ENCODE data around the gene NDUFS7.
"Not testable (repeated sequence)": the region's sequence is repeated elsewhere in the genome, so short reads cannot be mapped to it uniquely, and the experiment has no call there.

NDUFS7 gene

GRCh38 chr19:1417681-1418495 lies 34.2 kb downstream of the NDUFS7 start:
- no peak for DNase-seq (ENCODE audit: low read depth in 2 of 2)

GRCh38 chr19:1418496-1418775 lies 34.7 kb downstream of the NDUFS7 start:
- no peak for DNase-seq (ENCODE audit: low read depth in 2 of 2)

DNA sequence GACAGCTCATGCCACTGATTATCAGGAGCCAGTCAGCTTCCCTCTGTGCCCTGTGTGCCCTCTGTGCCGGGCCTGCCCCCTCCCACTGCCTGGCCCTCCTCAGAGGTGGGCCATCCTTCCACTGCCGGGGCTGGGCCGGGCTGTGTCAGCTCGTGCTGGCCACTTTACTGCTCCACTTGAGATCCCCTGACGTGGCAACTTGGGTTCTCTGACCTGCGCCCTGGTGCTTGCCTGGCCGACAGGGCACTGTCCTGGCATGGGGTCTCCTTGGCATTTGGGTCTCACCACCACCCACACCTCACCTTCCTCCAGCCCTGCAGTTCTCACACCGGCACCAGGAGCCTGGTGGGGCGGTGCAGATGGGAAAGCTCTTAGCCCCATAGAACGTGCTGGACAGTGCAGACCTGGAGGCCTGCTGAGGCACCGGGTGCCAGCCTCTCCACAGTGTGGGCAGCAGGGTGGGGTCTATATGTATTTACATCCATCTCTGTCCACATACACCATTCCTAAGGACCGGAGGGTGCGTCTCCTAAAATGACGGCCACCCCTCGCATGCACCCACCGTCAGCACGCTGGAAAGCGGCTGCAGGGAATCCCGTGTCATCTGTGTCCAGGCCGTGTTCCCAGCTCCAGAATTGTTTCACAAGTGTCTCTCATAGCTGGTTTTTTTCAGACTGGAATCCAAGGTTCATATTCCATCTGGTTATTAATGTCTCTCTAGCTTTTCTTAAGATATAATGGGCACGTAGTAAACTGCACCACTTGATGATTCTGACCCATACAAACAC lies 35.4 kb downstream of the NDUFS7 start:
- no peak for DNase-seq (ENCODE audit: low read depth in 2 of 2)

- not testable (repeated sequence) for DNase-seq (ENCODE audit: low read depth in 2 of 2)
These were observed 36.4 kb downstream of the NDUFS7 start for GRCh38 chr19:1420085-1420484.

DNA sequence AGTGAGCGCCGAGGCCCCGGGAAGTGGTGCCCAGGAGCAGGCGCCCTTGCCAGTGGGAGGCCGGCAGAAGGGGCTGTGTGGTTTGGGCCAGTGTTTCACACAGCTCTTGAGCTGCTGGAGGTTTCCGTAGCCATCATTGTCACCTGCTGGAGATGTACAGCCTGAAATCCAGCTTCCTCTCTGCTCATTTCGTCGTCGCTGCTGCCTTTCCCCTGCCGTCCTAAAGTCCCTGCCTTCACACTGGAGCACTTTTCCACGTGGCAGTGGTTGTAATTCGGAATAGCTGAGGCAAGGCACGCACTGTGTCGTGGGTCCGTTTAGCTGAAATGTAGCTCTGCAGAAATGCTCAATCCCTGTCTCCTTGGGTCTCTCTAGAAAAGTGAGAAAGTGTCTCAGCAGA lies 36.9 kb downstream of the NDUFS7 start:
- DNase-seq (ENCODE audit: low read depth in 2 of 2): no peak

DNA sequence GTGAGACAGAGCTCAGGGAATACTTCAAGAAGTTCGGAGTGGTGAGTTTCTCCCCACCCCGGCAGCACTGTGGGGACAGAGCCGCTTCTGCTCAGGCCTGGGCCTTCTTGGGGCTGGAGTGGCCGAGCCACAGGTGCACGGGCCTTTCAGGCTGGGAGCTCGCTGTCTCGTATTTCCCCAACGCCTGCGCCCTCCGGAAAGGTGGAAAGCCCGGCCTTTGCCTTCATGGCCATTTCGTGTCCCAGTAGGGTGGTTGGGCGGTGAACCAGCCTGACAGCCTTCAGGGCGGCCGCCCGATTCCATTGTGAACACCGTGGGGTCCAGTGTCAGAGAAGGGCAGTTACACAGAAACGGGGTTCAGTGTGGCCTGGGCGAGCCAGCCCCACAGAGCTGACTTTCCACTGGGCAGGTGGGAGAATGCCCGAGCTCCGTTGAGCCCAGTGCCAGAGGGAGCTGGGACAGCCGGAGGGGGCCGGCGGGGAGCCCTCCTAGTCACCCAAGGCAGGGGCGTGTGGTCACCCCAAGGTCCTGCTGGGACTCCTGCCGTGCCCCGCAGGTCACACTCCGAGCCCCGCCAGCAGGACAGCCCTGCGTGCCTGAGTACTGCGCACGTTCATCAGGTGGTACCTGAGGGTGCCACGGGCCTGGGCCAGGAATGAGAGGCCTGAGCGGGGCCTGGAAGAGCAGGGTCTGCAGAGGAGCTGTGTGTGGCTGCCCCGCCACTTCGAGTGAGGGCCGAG lies 37.7 kb downstream of the NDUFS7 start:
- DNase-seq (ENCODE audit: low read depth in 2 of 2): no peak

GRCh38 chr19:1421958-1422305 lies 38.2 kb downstream of the NDUFS7 start:
- DNase-seq (ENCODE audit: low read depth in 2 of 2): no peak

DNA sequence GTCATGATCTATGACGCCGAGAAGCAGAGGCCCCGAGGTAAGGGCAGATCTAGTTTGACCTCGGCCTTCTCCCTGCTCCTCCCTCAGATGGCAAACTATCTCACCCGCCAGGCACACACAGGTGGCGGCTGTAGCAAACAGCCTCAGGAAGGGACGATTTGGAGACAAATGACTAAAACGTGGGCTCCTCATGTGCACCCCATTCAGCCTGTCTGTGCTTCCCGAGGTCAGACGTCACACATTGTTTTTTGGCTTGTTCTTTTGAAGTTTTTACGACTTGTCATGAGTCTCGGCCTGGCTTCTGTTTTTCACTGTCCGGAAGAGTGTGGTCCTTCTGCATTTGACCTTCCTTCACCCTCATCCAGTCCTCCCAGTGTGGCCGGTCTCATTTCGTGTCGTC lies 38.7 kb downstream of the NDUFS7 start:
- no peak for DNase-seq (ENCODE audit: low read depth in 2 of 2)

GRCh38 chr19:1422943-1423342 lies 39.2 kb downstream of the NDUFS7 start:
- DNase-seq (ENCODE audit: low read depth in 2 of 2): no peak

- no peak for DNase-seq (ENCODE audit: low read depth in 2 of 2)
These were observed 39.9 kb downstream of the NDUFS7 start for GRCh38 chr19:1423436-1424191.

DNA sequence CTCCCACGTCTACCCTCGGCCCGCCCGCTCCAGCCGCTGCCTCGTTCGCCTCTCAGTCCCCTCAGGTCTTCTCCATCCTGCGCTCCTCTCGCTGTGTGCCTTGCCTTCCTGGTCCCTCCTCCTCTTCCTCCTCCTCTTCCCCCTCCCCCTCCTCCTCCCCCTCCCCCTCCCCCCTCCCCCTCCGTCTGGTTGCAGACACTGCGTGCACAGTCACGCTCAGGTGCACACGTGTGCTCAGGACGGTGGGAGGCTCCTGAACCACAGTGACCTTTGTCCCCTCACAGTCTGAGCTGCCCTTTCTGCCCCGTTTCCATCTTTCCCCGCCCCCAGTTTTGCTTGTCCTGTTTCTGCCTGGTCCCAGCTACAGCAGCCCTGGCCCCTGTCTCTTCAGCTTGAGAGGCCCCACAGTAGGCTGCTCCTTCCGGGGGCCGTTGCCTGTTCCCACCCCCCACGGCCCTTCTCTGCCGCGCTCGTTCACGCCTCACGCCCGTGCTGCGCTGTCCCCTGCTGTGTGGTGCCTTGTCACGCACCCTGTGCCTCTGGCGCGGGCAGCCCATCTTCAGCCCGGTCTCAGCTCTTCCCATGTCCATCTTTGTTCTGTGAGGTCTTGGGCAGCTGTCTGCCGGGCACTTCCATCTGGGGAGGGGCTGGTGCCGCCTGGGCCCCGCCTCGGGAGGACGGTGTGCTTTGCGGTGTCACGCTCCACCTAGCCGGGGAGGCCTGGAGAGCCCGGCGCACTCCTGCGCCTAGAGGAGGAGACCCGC lies 40.7 kb downstream of the NDUFS7 start:
- DNase-seq (ENCODE audit: low read depth in 2 of 2): no peak

DNA sequence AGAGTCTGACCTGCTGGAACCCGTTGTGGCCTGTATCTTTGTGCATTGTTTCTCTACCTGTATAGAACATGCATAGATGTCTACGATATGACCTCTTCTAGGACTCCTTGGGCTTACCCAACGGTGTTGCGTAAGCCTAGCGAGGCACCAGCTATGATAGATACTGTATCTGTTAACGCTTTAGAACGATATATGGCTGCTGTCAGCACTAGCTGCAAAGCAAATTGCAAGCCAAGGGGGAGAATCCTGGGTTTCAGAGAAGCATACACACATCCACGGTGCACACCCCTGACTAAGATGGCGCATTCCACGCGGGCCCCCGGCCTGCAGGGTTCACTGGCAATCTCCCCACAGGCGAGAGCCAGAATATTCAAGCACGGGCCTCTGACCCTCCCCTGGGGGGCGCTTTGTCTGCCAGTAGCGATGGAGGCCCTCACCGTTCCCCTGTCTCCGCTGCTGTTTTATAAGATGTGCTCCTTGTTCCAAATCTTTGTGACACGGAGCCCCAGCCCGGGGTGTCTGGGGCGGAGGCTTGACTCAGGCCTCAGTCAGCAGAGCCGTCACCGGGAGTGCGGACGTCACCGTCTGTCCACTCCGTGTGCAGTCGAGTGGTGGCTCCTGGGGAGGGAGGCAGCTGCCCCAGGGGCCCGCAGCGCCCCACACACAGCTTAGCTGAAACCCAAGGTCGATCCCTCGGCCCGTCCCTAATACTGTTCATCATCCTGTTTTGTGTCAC lies 41.6 kb downstream of the NDUFS7 start:
- no peak for DNase-seq (ENCODE audit: low read depth in 2 of 2)

GRCh38 chr19:1425902-1426301 lies 42.2 kb downstream of the NDUFS7 start:
- no peak for DNase-seq (ENCODE audit: low read depth in 2 of 2)

- DNase-seq (ENCODE audit: low read depth in 2 of 2): no peak
These were observed 43.0 kb downstream of the NDUFS7 start for GRCh38 chr19:1426736-1427135.

GRCh38 chr19:1427221-1427920 lies 43.7 kb downstream of the NDUFS7 start:
- DNase-seq (ENCODE audit: low read depth in 2 of 2): no peak

DNA sequence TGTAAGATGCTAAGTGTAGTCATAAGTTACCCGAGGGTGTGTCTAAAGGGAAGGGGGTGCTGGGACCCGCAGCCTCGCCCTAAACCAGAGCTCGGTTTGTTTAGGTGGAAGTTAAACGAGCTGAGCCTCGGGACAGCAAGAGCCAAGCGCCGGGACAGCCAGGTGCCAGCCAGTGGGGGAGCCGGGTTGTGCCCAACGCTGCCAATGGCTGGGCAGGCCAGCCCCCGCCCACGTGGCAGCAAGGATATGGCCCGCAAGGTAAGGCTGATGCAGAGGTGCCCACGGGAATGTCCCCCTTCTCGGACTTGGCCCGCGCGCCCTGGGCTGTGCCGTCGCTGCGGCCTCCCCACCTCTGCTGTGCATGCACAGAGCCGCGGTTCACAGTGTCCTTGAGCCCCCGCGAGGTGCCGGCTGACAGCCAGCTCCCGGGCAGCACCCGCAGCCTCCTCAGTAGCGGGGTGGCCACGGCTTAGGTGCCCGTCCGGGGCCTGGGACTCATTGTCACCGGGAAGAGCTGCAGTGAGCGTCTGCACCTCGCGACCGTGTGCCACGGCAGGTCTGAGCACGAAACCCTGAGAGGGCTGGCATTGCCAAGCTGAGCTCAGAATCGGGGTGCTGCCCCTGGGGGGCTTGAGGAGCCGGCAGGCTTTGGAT lies 45.2 kb downstream of the NDUFS7 start:
- no peak for DNase-seq (ENCODE audit: low read depth in 2 of 2)

DNA sequence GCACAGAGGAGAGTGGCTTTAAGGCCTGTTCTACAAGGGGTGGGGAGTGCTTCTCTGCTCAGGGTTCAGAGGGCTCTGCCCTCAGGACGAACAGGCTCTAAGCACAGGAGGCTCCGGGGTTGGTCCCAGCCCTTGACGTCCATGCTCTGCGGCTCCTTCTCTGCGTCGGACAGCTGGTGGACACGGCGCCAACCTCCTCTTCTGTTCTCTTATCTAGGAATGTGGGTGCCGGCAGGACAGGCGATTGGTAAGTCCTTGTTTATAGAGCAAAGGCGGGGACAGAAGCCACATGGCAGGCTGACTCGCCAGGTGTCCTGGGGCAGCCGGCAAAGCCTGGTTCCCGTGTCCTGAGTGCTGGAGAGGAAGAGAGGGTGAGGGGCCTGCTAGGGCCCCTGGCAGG lies 46.0 kb downstream of the NDUFS7 start:
- DNase-seq (ENCODE audit: low read depth in 2 of 2): no peak

DNA sequence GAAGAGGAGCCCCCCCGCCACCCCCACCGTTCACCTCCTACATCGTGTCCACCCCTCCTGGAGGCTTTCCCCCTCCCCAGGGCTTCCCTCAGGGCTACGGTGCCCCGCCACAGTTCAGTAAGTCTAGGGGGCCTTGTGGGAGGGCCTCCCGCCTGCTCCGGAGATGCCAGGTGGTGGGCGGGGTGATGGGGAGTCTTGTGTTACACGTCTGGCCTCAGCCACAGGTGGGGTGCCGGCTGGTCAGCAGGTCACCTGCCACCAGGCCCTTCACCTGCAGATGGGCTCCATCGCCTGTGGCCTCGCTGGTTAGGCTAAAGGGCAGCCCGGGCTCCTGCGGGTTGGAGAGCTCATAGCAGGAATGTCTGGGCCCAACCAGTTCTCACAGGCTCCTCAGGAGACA lies 46.5 kb downstream of the NDUFS7 start:
- no peak for DNase-seq (ENCODE audit: low read depth in 2 of 2)

GRCh38 chr19:1431759-1432506 lies 48.2 kb downstream of the NDUFS7 start:
- DNase-seq (ENCODE audit: low read depth in 2 of 2): no peak

All from stimulated activated CD4-positive, alpha-beta T cell treated with anti-CD3 and anti-CD28 coated beads, Interleukin-12 subunit alpha, Interleukin-12 subunit beta, amount 100 ng/mL, for 24 hours (primary cell).